Stimulated activated CD8-positive, alpha-beta memory T cell treated with anti-CD3 and anti-CD28 coated beads, Interleukin-2, amount 100 ng/mL, for 48 hours (primary cell): Measurements from ENCODE around the gene SLIT3.

Experiments used
- DNase-seq, 2 donors: peaks; one replicate each; pipeline ENCODE4 v3.0.0-alpha.2; 2020; ENCODE audit warnings: low read depth in 2 of 2

Gene SLIT3

DNA sequence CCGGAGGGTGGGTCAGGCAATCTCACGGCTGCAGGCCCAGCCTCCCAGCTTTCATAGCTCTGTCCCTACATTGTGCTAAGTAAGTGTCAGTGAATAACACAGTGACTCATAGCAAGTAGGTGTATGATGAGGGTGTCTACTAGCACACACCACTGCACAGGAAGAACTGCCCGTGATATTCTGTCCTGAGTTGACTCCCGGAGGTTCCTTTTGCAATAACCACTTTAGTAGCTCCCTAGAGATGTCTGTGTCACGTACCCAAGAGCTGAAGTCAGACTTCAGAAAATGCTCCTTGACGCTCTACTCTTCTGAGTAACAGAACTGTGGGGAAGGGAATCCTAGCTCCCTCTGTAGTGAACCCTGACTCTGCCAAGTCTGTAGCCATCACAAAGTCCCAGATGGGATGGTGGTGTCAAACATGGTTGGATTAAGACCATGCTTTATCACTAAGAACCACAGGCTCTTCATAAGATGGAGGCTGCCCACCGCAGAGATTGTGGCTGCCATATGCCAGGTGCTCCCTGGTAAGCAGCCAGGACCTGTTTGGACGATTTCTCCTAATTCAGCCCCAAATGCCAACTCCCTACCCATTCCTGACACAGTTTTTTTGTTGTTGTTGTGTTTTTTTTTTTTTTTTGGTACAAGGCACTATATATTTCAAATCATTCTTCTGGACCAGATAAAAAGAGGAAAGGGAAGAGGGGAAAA, 369.1 kb downstream of the SLIT3 start:
- DNase-seq, result no peak

DNA sequence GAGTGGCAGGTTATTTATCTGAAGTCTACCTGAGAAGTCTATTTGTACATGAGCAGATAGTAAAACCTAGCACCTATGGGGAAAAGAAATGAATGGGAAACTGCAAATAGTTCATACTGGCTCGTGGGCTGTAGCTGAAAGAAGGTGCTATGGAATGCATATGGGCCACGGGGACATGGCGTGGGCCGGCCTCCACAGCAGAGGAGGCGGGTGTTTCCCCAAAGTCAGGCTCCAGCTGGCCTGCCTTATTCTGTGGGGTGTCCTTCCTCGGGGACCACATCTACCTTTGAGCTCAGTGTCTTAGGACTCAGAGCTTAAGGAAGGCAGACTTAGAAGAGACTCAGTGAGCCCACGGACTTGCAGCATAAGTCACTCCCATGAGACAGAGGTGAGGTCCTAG, 371.3 kb downstream of the SLIT3 start:
- DNase-seq, result no peak

DNA sequence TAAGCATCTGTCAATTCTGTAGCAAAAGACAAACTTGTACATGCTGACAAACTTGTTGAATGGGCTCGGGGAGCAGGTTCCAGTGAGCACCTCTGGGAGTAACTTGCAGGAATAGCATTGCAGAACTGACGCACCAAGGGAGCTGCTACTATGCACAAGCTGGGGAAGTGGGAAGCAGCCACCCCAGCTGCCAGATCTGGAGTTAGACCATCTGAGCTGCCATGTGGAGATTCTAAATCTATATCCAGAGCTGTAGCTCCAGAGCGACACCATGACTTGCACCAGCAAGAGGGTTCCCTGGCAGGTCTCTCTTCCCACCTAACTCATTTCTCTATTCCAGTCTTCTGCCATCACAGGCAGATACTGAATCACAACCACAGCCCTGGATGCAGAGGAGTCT, 375.8 kb downstream of the SLIT3 start:
- no peak for DNase-seq

DNA sequence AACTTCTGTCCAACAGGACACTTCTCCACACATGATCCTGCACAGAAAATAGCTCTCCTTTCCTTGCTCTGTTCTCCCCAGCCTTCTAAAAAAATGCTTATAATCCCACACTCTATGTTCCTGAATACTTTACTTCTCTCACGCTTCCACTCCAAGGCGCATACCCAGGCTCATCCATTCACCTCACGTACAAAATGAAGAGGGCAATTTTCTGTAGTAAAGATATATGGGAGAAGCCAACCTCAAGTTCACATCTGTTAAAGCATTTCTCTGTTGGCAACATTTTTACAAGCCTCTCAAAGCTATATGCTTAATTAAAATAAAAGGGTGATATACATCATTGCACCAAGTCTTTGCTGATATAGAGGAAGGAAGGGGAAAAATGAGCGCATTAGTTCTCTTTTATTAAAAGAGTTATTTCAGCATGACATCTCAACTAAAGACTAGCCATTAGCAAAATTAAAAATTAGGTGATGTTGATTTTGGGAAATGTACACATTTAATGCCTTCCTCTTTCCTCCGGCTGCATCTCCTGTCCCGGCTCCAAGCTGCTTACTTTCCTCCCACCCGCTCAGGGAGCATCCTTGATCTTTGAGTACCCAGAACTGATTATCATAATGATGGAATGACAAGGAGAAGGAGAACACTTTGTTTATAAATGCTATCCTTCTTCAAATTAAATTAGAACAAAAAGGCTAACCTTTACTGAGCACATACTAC, 379.6 kb downstream of the SLIT3 start:
- DNase-seq, result no peak

DNA sequence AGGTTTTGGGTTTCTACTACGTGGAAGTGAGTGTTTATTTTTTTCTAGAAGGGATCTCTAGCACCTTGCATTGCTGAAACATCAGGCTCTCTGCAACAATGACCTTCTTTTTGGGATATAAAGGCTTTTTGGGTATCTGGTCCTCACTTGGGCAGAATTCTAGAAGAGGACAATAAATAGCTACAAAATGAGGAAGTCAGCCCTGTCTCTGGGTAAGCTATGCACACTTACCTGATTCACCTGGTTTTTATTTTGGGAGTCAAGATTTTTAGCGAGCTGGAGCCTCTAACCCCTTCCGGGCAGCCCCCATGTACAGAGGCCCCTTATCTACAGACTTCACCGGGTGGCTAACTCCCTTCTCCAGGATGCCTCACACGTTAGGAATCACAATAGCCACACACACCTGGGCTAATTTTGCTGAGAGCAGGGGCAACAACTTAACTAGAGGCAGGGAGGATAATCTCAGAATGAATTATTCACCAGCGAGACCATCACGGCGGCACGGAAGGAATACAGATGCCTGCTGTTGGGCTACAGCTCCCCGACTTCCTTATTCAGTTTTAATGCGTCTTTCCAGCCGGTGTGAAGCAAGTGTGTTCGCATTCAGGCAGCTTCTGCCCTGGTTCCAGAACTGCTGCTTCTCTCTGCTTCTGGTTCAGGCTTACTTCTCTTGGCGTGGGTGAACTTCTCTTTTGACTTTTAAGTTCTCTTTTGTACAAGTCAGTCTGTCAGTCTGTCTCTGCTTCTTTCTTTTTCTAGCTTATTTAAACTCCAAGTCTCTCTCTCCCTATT, 380.7 kb downstream of the SLIT3 start:
- DNase-seq, result no peak

DNA sequence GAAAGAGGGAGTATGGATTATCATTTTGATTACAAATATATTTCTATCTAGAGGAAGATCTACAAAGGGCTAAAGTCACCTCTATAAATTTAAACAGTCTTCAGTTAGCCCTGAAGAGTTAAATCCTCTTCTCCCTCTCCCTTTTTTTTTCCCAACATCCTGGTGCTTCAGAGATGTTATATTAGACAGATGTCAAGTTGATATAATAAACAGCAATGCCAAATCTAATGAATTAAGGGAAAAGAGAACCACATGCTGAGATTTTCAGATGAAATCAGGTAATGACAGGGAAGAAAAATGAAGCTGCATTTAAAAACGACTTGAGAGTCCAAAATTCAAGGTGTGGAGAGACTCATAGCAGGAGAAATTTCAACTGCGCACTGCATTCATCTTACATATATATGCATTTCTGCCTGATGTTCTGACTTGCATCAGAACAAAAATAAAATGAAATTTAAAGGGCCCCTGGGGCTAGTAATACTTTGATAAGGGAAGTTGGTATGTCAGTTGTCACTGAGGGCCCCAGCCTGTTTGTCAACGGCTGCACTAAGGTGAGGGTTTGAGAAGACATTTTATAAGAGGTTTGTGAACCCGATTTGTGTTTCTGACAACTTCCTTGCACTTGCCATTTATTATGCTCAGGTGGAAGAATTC, 382.9 kb downstream of the SLIT3 start:
- DNase-seq, result no peak

DNA sequence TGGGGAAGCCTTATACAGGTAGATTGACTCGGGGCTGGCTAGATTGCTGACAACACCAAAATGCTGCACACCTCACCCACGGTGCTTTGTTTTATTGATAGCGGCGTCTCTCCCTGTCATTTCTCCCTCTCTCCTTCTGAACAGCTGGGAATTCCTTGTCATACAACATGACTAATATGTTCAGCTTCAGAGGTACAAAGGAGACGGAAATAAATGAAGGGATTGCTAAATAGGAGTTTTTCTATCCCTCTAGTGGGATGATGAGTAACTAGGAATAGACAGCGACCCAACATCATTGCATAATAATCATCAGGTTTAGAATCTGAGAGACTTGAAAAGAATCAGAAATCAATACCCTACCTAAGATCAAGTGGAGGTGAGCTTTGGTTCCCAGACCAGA, 384.1 kb downstream of the SLIT3 start:
- no peak for DNase-seq

DNA sequence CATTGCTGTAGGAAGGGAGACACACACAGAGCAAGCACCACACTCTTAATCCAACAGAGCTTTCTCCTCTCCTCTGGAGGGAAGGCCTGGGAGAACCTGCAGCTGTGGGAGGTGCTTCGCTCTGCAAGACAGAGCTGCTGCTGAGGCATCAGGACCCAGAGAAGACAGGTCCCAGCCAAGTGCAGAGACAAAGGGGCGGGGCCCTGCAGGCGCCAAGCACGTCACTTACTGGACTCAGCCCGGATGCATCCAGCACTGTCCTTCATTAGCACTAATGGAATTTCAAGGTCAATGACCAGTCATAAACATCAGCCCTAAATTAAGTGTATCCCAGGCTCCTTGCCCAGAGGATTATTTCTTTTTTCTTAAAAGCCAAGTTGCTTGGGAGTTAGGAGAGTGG, 384.7 kb downstream of the SLIT3 start:
- DNase-seq, result no peak

DNA sequence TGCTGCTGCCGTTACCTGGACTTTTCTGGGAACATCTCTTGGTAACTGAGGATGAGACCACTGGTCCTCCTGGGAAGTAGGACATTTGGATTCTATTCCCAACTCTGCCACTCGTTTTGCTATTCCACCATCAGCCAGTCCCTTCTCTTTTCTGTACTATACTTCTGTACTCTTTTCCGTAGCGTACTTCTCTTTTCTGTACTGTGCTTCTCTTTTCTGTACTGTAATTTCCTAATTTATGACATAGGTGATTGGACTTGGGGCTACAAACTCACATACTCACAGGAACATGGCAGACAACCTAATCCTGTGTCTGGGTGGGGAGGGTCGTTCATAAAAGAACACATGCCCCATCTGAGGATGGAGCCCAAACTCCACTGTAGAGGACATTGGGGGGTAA, 386.4 kb downstream of the SLIT3 start:
- no peak for DNase-seq

DNA sequence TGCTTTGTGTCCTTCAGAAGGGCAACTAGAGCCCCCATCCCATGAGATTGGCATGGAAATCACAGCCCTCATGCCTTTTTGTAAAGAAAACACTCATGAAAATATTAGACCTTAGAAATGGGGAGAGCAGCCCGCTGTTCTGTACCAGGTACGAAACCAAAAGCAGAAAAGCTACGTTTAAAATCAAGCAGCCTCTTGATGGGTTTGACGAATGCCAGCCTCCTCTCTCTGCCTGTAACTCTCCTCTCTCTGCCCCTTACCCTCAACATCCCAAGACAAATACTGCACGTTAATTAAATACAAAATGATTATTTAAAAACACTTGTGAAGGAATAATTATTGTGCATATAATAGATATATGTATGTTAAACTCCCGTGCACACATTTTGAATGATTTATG, 390.1 kb downstream of the SLIT3 start:
- no peak for DNase-seq

DNA sequence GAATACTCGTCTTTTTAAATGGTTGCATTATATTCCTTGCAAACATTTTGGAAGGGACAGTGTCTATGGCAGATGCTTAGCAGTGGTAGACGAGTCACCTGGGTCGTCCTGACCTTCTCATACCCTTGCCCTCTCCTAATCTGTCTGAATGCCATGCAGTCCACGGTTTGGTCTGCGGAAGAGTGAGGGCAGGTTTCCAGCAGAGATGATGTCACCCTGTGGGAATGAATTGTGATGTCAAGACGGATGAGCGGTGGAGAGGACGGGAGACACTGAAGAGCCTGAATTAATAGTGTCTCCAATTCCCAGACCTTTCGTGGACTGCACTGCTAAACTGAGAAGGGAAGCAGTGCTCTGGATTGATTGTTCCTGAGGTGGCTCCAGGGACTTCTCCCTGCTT, 392.7 kb downstream of the SLIT3 start:
- no peak for DNase-seq

DNA sequence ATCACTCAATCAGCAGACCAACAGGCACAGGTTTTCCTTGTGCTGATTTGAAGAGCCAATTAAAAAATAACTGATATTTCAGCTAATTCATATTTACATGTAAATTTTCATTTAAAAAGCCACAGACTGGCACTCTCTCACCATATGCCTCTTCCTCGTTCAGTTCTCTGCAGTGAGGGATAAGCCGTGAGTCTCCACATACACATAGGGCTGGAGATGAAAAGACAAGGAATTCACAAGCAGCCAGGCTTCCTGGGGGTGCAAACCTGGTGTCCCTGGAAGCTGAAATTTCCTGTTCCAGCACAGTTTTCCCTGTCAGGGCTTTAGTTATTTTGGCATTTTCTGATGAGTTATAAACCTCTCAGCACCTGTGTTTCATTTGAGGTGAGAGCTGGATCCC, 397.9 kb downstream of the SLIT3 start:
- DNase-seq, result no peak

DNA sequence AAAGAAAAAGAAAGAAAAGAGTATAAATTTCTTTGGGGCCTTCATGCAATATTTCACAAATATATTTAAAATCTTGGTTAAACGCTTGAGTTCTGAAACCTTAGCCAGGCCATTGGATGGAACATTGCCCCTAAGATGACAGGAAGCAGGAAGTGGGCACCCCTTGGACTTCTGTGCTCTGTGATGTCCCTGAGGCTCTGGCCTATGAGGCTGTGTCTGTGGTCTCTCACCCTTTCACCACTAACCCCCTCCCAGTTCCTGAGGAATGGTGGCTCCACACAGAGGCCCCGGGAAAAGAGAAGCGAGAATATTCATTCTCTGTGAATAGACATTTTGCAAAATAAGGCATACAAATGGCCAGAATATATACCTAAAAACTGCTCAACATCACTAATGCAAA, 401.3 kb downstream of the SLIT3 start:
- no peak for DNase-seq

DNA sequence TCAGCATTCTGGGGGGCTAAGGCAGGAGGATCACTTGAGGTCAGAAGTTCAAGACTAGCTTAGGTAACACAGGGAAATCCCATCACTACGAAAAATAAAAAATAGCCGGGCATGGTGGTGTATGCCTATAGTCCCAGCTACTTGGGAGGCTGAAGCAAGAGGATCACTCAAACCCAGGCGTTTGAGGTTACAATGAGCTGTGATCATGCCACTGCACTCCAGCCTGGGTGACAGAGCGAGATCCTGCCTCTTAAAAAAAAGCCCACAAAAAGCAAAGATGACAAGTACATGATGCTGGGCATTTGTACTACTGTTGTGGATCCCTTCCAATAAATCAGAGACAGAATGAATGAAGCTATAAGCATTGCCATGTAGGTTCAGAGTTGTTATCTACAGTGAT, 401.7 kb downstream of the SLIT3 start:
- no peak for DNase-seq

DNA sequence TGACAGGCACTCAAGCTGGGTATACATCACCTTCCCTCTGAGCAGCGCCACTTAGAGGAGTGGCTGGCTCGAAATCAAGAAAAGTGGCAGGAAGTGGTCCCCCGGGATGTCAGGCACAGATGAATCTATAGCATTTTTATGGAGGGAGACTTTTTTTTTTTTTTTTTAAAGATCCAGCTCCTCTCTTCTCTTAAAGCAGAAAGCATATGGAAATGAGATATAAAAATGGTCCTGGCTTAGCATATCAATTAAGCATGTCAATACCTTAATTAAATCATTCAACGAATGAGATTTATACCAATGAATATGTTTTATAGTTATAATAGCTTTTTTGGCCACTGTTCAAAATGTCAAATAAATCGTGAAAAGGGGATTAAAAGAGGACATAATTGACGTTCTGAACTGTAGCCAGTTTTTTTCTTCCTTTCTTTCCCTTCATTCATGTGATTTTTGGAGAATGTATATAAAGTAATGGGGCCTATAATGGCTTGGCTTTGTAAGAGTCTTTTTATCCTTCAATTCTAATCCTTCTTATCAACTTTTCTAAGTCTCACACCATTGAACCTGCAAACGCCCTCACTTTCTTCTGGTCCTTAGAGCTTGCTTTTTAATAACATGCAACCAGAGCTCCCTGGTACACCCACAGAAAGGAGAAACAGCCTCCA, 402.6 kb downstream of the SLIT3 start:
- DNase-seq, result no peak

DNA sequence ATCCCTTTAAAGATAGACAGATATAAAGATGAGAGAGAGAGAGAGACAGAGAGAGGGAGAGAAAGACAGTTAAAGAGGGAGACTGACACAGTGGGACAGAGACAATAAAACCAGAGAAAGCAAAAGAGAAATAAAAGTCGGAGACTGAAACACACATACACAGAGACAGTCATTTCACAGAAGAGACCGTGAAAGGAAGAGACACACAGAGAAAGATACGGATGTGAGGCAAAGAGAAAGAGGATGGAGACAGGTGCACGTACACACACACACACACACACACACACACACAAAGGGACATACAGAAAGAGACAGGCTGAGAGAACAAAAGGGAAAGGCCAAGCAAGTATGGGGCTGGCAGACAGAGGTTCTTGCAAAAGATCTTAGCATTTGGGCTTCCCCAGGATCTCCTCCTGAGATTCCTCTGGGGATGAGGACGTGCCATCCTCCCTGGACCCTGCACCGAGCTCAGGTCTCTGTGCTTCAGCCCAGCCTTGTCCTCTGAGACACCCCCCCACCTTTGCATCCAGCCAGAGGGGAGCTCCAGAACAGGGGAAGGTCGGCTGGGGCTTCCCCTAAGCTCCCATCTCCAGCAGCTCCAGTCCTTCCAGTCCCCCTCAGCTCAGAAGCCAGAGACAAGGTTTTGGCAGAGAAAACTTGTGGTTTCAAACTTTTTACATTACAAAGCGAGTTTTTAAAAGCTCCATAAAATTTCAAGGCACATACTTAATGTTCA, 403.4 kb downstream of the SLIT3 start:
- no peak for DNase-seq

DNA sequence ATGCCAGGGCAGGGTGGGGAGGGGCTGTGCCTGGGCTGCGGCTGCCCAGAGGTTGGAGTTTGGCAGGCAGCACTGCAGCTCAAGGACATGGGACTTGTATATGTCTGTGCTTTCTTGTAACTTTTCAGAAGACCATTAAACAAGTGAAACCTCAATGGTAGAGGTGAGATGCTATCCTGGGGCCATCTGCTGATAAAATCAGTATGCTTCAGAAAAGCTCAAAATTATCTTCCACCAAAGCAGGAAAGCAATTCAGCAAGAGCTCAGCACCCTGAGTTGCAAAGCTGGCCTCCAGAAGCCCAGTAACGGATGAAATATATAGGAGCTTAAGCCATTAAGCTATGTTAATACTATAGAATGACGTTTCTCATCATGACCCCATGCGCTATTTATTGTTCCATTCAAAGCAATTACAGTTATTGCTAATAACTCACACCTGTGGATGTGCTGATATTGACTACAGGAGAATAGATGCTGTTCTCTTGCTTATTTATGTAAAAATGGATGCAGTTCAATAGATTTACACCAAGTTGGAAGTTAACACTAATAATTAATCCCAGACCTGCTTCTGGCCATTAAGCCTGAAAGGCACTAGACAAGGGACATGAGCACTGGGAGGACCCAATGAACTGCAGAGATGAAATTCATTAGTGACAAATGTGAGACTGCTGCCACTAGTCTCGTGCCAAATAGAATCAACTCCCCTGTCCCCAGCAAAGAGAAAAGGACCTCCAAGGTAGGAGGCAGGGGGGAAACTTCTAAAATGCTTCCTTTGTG, 405.5 kb downstream of the SLIT3 start:
- DNase-seq, result no peak

DNA sequence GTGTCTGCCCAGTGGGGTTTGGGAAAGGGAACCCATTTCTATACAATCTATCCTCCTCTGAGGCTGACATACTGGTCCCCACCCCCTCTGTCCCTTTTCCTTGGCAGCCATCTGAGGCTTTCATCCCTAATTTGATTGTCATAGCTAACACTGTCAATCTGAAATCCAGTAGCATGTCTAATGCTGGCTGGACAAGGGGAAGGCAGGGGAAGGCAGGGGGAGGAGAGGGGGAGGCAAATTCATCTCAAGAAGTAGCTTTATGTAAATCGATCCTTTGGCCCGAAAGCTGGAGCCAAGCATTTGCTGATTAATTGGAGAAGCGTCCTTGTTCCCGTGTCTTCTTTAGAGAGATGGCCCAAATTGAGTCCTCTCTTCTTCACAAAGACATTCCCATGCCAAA, 407.7 kb downstream of the SLIT3 start:
- no peak for DNase-seq

DNA sequence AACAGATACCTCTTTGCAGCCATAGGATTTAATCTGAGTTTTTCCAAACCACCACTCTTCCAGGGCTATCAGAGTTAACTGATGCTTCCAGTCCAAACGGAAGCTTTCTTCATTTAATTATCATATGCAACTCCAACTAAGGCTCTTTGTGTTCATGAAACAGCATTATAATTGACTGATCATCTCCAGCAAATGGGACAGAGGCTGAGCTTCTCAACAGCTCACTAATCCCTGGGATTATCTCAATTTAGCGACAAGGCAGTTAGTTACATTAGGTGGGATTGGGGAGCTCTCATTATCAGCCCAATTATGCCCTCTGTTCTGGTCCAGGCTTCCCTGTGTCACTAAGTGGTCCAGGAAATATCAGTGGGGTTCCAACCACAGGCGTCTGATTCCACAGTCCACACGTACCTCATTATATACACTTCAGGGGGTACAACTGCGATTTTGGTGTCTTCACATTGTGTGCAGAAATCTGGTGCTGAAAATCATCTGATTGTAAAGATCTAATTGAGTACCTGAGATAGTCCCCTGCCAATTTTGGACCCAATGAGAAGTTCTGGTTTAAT, 408.2 kb downstream of the SLIT3 start:
- no peak for DNase-seq
